HepG2 (cell line): ENCODE measurements around the gene SPNS2. TPM values are rescaled to one million over a fixed set of nuclear protein-coding genes. Genes with fewer than 3 reads are reported as not detected.

Experiments used
- ATAC-seq: fragments of 200-7000 bp; cut with Tn5 transposase; 3 replicates; pipeline ENCODE4 v1.9.1; 2020; ENCODE audit warnings: mild to moderate bottlenecking, moderate library complexity
- BruUV-seq: library from RNA; stranded (reverse); fragments of 400-500 nt; replicated peaks from 2 replicates; lab custom pipeline; 2021; lab: Mats Ljungman, UMichigan
- CTCF ChIA-PET: fragments of 300-600 bp; formaldehyde crosslinking; extraction: SDS; loops from one replicate; lab custom pipeline; 2021; ENCODE audit warnings: low total read pairs, inconsistent platforms, low intra/inter-chr PET ratio; lab: Yijun Ruan, JAX
- POLR2A ChIA-PET: fragments of 350-600 bp; sonication (Branson Sonifier 250); formaldehyde crosslinking; loops from one replicate; lab custom pipeline; 2020; ENCODE audit warnings: antibody characterized with exemption, inconsistent platforms; lab: Yijun Ruan, JAX
- DNase-seq: peaks from one replicate; pipeline ENCODE4 v3.0.0-alpha.2; 2015; ENCODE audit warnings: low spot score
- FAIRE-seq: peaks from 3 replicates; lab custom pipeline; 2011; peaks lifted over from hg19 to GRCh38; lab: Jason Lieb, UNC
- H2AFZ ChIP-seq: one replicate; pipeline ENCODE4 v1.6.1; 2011; ENCODE audit warnings: low read length, inconsistent platforms
- H3K27ac ChIP-seq: fragments of 300-600 bp; 3 replicates; pipeline ENCODE4 v1.8.0; 2011; ENCODE audit warnings: mixed run types, mild to moderate bottlenecking, mixed read lengths, low read length, inconsistent platforms; ENCODE audit not compliant: insufficient read depth; ENCODE audit errors: extremely low read length
- H3K27me3 ChIP-seq, 2 experiments: fragments of 200-600 bp in 1 of 2; 2 replicates in 1 of 2; 3 replicates in 1 of 2; pipeline versions ENCODE4 v1.6.0 to v1.8.0; 2011; ENCODE audit warnings: low read length in 2 of 2, mild to moderate bottlenecking in 2 of 2, moderate library complexity in 2 of 2, inconsistent platforms in 1 of 2; ENCODE audit not compliant: insufficient read depth in 2 of 2, control insufficient read depth in 1 of 2
- H3K36me3 ChIP-seq, 2 experiments: fragments of 200-600 bp in 1 of 2; replicated peaks in 1 of 2; 2 replicates in 1 of 2; 3 replicates in 1 of 2; pipeline versions ENCODE4 v1.5.1 to v1.8.0; 2011; ENCODE audit warnings: low read length in 2 of 2, inconsistent platforms in 1 of 2; ENCODE audit not compliant: insufficient read depth in 2 of 2, control insufficient read depth in 1 of 2
- H3K4me1 ChIP-seq: 2 replicates; pipeline ENCODE4 v1.5.1; 2012; ENCODE audit warnings: low read length, inconsistent platforms; ENCODE audit not compliant: insufficient read depth
- H3K4me2 ChIP-seq: 2 replicates; pipeline ENCODE4 v1.6.0; 2011; ENCODE audit warnings: low read depth, low read length, inconsistent platforms
- H3K4me3 ChIP-seq, 3 experiments: fragments of 200-600 bp in 1 of 3; sonication (generic), shearing (Covaris generic) in 1 of 3; replicated peaks in 1 of 3; 2 replicates each; pipeline ENCODE4 v1.5.1; 2011 to 2016; ENCODE audit warnings: low read length in 3 of 3, inconsistent platforms in 2 of 3, low read depth in 2 of 3, mild to moderate bottlenecking in 2 of 3, control low read depth in 1 of 3, mixed read lengths in 1 of 3; ENCODE audit not compliant: insufficient read depth in 1 of 3
- H3K79me2 ChIP-seq: one replicate; pipeline ENCODE4 v1.6.1; 2011; ENCODE audit warnings: low read length, inconsistent platforms; ENCODE audit not compliant: insufficient read depth
- H3K9ac ChIP-seq: 2 replicates; pipeline ENCODE4 v1.6.0; 2011; ENCODE audit warnings: mild to moderate bottlenecking, low read depth, low read length, inconsistent platforms; ENCODE audit not compliant: insufficient read depth
- H3K9me3 ChIP-seq: 2 replicates; pipeline ENCODE4 v1.5.1; 2012; ENCODE audit warnings: mild to moderate bottlenecking, low read length
- H4K20me1 ChIP-seq: 2 replicates; pipeline ENCODE4 v1.6.0; 2011; ENCODE audit warnings: inconsistent platforms, mild to moderate bottlenecking, low read length, moderate library complexity; ENCODE audit not compliant: insufficient read depth
- ASH2L ChIP-seq: fragments of 300-600, 200-600 bp; sonication (generic); IDR thresholded peaks from 2 replicates; pipeline ENCODE4 v1.7.0; 2017; ENCODE audit warnings: low read depth, mild to moderate bottlenecking, moderate library complexity, mixed read lengths, low read length; ENCODE audit not compliant: insufficient read length
- CCDC6 ChIP-seq: sonication (generic); formaldehyde crosslinking; IDR thresholded peaks from 2 replicates; pipeline ENCODE4 v1.8.1; 2022; ENCODE audit warnings: mild to moderate bottlenecking, missing genetic modification reagents, moderate library complexity
- DMTF1 ChIP-seq: sonication (generic); formaldehyde crosslinking; IDR thresholded peaks from 2 replicates; pipeline ENCODE4 v1.4.0; 2020; ENCODE audit warnings: mild to moderate bottlenecking, missing genetic modification reagents
- GATAD2A ChIP-seq: IDR thresholded peaks from 2 replicates; pipeline ENCODE4 v1.6.1; 2016
- HIVEP1 ChIP-seq: sonication (generic); formaldehyde crosslinking; IDR thresholded peaks from 2 replicates; pipeline ENCODE4 v1.4.0; 2020; ENCODE audit warnings: mild to moderate bottlenecking, missing genetic modification reagents
- HNF4A ChIP-seq: sonication (generic); formaldehyde crosslinking; IDR thresholded peaks from 2 replicates; pipeline ENCODE4 v1.4.0; 2020; ENCODE audit warnings: missing genetic modification reagents
- HNRNPL ChIP-seq: fragments of 200-400 bp; formaldehyde crosslinking; IDR thresholded peaks from 2 replicates; pipeline ENCODE4 v1.6.1; 2017; ENCODE audit warnings: mild to moderate bottlenecking, low read depth, low read length
- KLF13 ChIP-seq: sonication (generic); formaldehyde crosslinking; IDR thresholded peaks from 2 replicates; pipeline ENCODE4 v1.4.0; 2020; ENCODE audit warnings: mild to moderate bottlenecking, missing genetic modification reagents
- NRL ChIP-seq: sonication (generic); formaldehyde crosslinking; IDR thresholded peaks from 2 replicates; pipeline ENCODE4 v1.5.0; 2020; ENCODE audit warnings: missing genetic modification reagents, mild to moderate bottlenecking, moderate library complexity, borderline replicate concordance
- PHF21A ChIP-seq: sonication (generic); formaldehyde crosslinking; IDR thresholded peaks from 2 replicates; pipeline ENCODE4 v1.5.0; 2020; ENCODE audit warnings: mild to moderate bottlenecking, missing genetic modification reagents
- POLR2A ChIP-seq, 2 experiments: IDR thresholded peaks; 2 replicates each; pipeline ENCODE4 v1.6.1; 2011; ENCODE audit warnings: low read depth in 2 of 2, low read length in 2 of 2, mild to moderate bottlenecking in 1 of 2, moderate library complexity in 1 of 2; ENCODE audit not compliant: insufficient read depth in 1 of 2
- SMYD3 ChIP-seq: sonication (generic); formaldehyde crosslinking; IDR thresholded peaks from 2 replicates; pipeline ENCODE4 v1.8.1; 2023; ENCODE audit warnings: mild to moderate bottlenecking, missing genetic modification reagents
- TAF1 ChIP-seq: sonication (generic); formaldehyde crosslinking; IDR thresholded peaks from 2 replicates; pipeline ENCODE4 v1.4.0; 2020; ENCODE audit warnings: missing genetic modification reagents
- ZNF230 ChIP-seq: sonication (generic); formaldehyde crosslinking; IDR thresholded peaks from 2 replicates; pipeline ENCODE4 v1.4.0; 2020; ENCODE audit warnings: mild to moderate bottlenecking, missing genetic modification reagents
- ZNF263 ChIP-seq: sonication (generic); formaldehyde crosslinking; IDR thresholded peaks from 2 replicates; pipeline ENCODE4 v1.4.0; 2020; ENCODE audit warnings: missing genetic modification reagents
- ZNF543 ChIP-seq: sonication (generic); formaldehyde crosslinking; IDR thresholded peaks from 2 replicates; pipeline ENCODE4 v1.4.0; 2020; ENCODE audit warnings: mild to moderate bottlenecking, missing genetic modification reagents
- ZNF556 ChIP-seq: sonication (generic); formaldehyde crosslinking; IDR thresholded peaks from 2 replicates; pipeline ENCODE4 v1.4.0; 2020; ENCODE audit warnings: mild to moderate bottlenecking, missing genetic modification reagents, borderline replicate concordance
- ZNF740 ChIP-seq: sonication (generic); formaldehyde crosslinking; IDR thresholded peaks from 2 replicates; pipeline ENCODE4 v1.4.0; 2020; ENCODE audit warnings: missing genetic modification reagents
- ZNF761 ChIP-seq: sonication (generic); formaldehyde crosslinking; conservative IDR thresholded peaks from 2 replicates; pipeline ENCODE4 v1.4.0; 2020; ENCODE audit warnings: mild to moderate bottlenecking, missing genetic modification reagents
- ZSCAN21 ChIP-seq: sonication (generic); formaldehyde crosslinking; IDR thresholded peaks from 2 replicates; pipeline ENCODE4 v1.8.0; 2022; ENCODE audit warnings: mild to moderate bottlenecking, missing genetic modification reagents, moderate library complexity, borderline replicate concordance
- WGBS: methylation state at CpG from one replicate; pipeline ENCODE4 v1.1.6; 2017; ENCODE audit warnings: low lambda C conversion rate; 5-methylcytosine and 5-hydroxymethylcytosine counted together
- in situ Hi-C: cut with HindIII; loops from 2 replicates; pipeline ENCODE4 v1.10.0; 2017; ENCODE audit warnings: low pct_unique_long_range_greater_than_20kb; ENCODE audit not compliant: extremely low pct_ligation_motif_present
- intact Hi-C: fragments of 100-400 bp; cut with micrococcal nuclease; formaldehyde crosslinking; loops from one replicate; pipeline ENCODE4 v1.10.0; 2022; ENCODE audit not compliant: unreplicated experiment
- polyA plus RNA-seq, 8 experiments: library from polyadenylated mRNA; depleted of rRNA in 3 of 8; stranded (reverse) in 7 of 8; unstranded in 1 of 8; fragments of >200 nt; fragmentation: Illumina TruSeq in 4 of 8; extraction: Trizol in 4 of 8; gene quantifications; 2 replicates each; pipeline versions ENCODE4 v1.2.1 to v1.2.3, GENCODE V29; 2011 to 2016; ENCODE audit warnings: low read depth in 4 of 8, missing spikeins in 1 of 8, mixed read lengths in 1 of 8; ENCODE audit not compliant: insufficient read depth in 1 of 8
- total RNA-seq, 5 experiments: library from RNA; depleted of rRNA; stranded (reverse); fragments of >200 nt; fragmentation: Illumina TruSeq; extraction: Trizol; gene quantifications; 2 replicates each; pipeline ENCODE4 v1.2.3, GENCODE V29; 2016; ENCODE audit warnings: low read depth in 1 of 5

Gene SPNS2
- total and polyA plus RNA-seq, 2 of the 13 experiments (the other 11 are each of a cell fraction or from before 2014, with no cell fraction given): 0.01 TPM; not detected in 1

- H3K9ac ChIP-seq: peak overlapping the region; percentile 67
- CTCF ChIA-PET: no interaction called here
- POLR2A ChIA-PET: interaction anchor here (0.7 to 3.2 kb wide), 7 partner anchors 9 to 390 kb away, joined by 3 to 21 read pairs (median 4); partner anchors contain the start of genes ARRB2, GGT6, MYBBP1A and SPAG7
- in situ Hi-C loops (no loop called here), intact Hi-C loops (no loop called here)
- 0% methylated on average over 1 of the region's 18 CpGs for WGBS
- H3K9me3 ChIP-seq: no peaks in the 10 kb centered on the region
- H3K27ac ChIP-seq: peak overlapping the region; percentile 33
- BruUV-seq: TSS peak; percentile 65
- FAIRE-seq (no peak), ATAC-seq (peak; percentile 81), DNase-seq (peak; percentile 52)
- peaks cover 2 to 11% of the 10 kb centered on the region in 2 experiments; a peak in 3 of 5 replicates for H3K27me3 ChIP-seq
- H3K4me2 ChIP-seq: peak overlapping the region; percentile 80
- H2AFZ ChIP-seq: peak overlapping the region; percentile 68
- H3K36me3 ChIP-seq: no peaks in the 10 kb centered on the region
- peaks cover 65% of the 10 kb centered on the region for H3K4me1 ChIP-seq
- H3K79me2 ChIP-seq: no peaks in the 10 kb centered on the region
- H4K20me1 ChIP-seq: no peaks in the 10 kb centered on the region
- H3K4me3 ChIP-seq: peak overlapping the region; percentile 47 to 67 (median 56)
- TF ChIP-seq PHF21A: 0 out of 2 replicates have a peak, but pooled peaks have one; percentile 30
- no peak for TF ChIP-seq DMTF1 (CRISPR knock-in tag)
- TF ChIP-seq CCDC6 (CRISPR knock-in tag): no peak
- TF ChIP-seq GATAD2A (CRISPR knock-in tag): no peak
- 0 out of 2 replicates have a peak, but pooled peaks have one; percentile 43 for TF ChIP-seq ZNF543 (CRISPR knock-in tag)
- TF ChIP-seq SMYD3 (CRISPR knock-in tag): no peak
- peak; percentile 47; the same call in 1 of the 2 replicates for TF ChIP-seq TAF1
- peak in 1 of 2 experiments; percentile 31; a peak in 1 of 4 replicates for TF ChIP-seq POLR2A (IDR thresholded peaks at IDR 0.05; ENCODE audit: insufficient read depth in 1 of 2, low read depth in 2 of 2, low read length in 2 of 2)
- TF ChIP-seq ZNF556 (CRISPR knock-in tag): peak; percentile 34; the same call in 1 of the 2 replicates
- TF ChIP-seq ZNF263 (CRISPR knock-in tag): peak; percentile 66
- TF ChIP-seq NRL: peak; percentile 74; the same call in 1 of the 2 replicates
- TF ChIP-seq HNF4A (CRISPR knock-in tag): peak; percentile 18; the same call in 1 of the 2 replicates
- TF ChIP-seq HNRNPL: peak; percentile 84; the same call in 1 of the 2 replicates
- TF ChIP-seq ZNF230 (CRISPR knock-in tag): no peak
- TF ChIP-seq KLF13 (CRISPR knock-in tag): no peak
- TF ChIP-seq HIVEP1 (CRISPR knock-in tag): 0 out of 2 replicates have a peak, but pooled peaks have one; percentile 63
- TF ChIP-seq ASH2L: no peak
- TF ChIP-seq ZNF740 (CRISPR knock-in tag): peak; percentile 22
- 0 out of 2 replicates have a peak, but pooled peaks have one; percentile 52 for TF ChIP-seq ZNF761 (CRISPR knock-in tag)
- TF ChIP-seq ZSCAN21 (CRISPR knock-in tag): 0 out of 2 replicates have a peak, but pooled peaks have one; percentile 64
These were observed 78.1 kb downstream of the SPNS2 start for GRCh38 chr17:4576729-4577322.
